Ramos (cell line): ENCODE data around the gene CMSS1.

Source experiments
- in situ Hi-C: fragments of 300-500 bp; cut with MboI; formaldehyde crosslinking; loops from one replicate; pipeline ENCODE4 v1.14.3; 2022; ENCODE audit warnings: low sequenced_read_pairs; ENCODE audit not compliant: unreplicated experiment

Gene CMSS1

GRCh38 chr3:100108464-100109079 lies 290.9 kb downstream of the CMSS1 start:
- in situ Hi-C loops = no loop called here

GRCh38 chr3:100110162-100110561 lies 292.5 kb downstream of the CMSS1 start:
- in situ Hi-C loops = no loop called here

- in situ Hi-C loops = no loop called here
These were observed 294.1 kb downstream of the CMSS1 start for GRCh38 chr3:100111728-100112127.

- in situ Hi-C loops = no loop called here
These were observed 296.2 kb downstream of the CMSS1 start for GRCh38 chr3:100113723-100114412.

GRCh38 chr3:100114413-100115030 lies 296.9 kb downstream of the CMSS1 start, which contains the start of gene FILIP1L:
FILIP1L (minus strand) TSS chr3:100114501.
- in situ Hi-C loops = no loop called here

- in situ Hi-C loops = no loop called here
These were observed 299.4 kb downstream of the CMSS1 start for GRCh38 chr3:100117093-100117492.

GRCh38 chr3:100120012-100120411 lies 302.4 kb downstream of the CMSS1 start:
- in situ Hi-C loops = no loop called here

GRCh38 chr3:100120693-100121092 lies 303.0 kb downstream of the CMSS1 start:
- in situ Hi-C loops = no loop called here

- in situ Hi-C loops = no loop called here
These were observed 304.7 kb downstream of the CMSS1 start for GRCh38 chr3:100122321-100122720.

- in situ Hi-C loops = no loop called here
These were observed 305.4 kb downstream of the CMSS1 start for GRCh38 chr3:100123112-100123511.

GRCh38 chr3:100124201-100124761 lies 306.6 kb downstream of the CMSS1 start:
- in situ Hi-C loops = no loop called here

GRCh38 chr3:100125161-100125938 lies 307.7 kb downstream of the CMSS1 start:
- in situ Hi-C loops = no loop called here

- in situ Hi-C loops = no loop called here
These were observed 310.1 kb downstream of the CMSS1 start for GRCh38 chr3:100127792-100128191.

- in situ Hi-C loops = no loop called here
These were observed 310.9 kb downstream of the CMSS1 start for GRCh38 chr3:100128565-100128964.

- in situ Hi-C loops = no loop called here
These were observed 312.3 kb downstream of the CMSS1 start for GRCh38 chr3:100129941-100130340.

GRCh38 chr3:100131241-100131640 lies 313.6 kb downstream of the CMSS1 start:
- in situ Hi-C loops = no loop called here

- in situ Hi-C loops = no loop called here
These were observed 319.3 kb downstream of the CMSS1 start for GRCh38 chr3:100136921-100137320.

GRCh38 chr3:100140976-100141375 lies 323.3 kb downstream of the CMSS1 start:
- in situ Hi-C loops = no loop called here

- in situ Hi-C loops = no loop called here
These were observed 323.9 kb downstream of the CMSS1 start for GRCh38 chr3:100141586-100141985.

- in situ Hi-C loops = no loop called here
These were observed 326.7 kb downstream of the CMSS1 start for GRCh38 chr3:100144255-100144866.
